ENCODE measurements around the gene XPNPEP1. TPM values are rescaled to one million over a fixed set of nuclear protein-coding genes. Genes with fewer than 3 reads are reported as not detected.

Gene XPNPEP1
- polyA plus RNA-seq (ENCODE audit: low read depth in 6 of 6), result 10 to 100 TPM; 16.0 to 27.1 (median 19.5) TPM

DNA sequence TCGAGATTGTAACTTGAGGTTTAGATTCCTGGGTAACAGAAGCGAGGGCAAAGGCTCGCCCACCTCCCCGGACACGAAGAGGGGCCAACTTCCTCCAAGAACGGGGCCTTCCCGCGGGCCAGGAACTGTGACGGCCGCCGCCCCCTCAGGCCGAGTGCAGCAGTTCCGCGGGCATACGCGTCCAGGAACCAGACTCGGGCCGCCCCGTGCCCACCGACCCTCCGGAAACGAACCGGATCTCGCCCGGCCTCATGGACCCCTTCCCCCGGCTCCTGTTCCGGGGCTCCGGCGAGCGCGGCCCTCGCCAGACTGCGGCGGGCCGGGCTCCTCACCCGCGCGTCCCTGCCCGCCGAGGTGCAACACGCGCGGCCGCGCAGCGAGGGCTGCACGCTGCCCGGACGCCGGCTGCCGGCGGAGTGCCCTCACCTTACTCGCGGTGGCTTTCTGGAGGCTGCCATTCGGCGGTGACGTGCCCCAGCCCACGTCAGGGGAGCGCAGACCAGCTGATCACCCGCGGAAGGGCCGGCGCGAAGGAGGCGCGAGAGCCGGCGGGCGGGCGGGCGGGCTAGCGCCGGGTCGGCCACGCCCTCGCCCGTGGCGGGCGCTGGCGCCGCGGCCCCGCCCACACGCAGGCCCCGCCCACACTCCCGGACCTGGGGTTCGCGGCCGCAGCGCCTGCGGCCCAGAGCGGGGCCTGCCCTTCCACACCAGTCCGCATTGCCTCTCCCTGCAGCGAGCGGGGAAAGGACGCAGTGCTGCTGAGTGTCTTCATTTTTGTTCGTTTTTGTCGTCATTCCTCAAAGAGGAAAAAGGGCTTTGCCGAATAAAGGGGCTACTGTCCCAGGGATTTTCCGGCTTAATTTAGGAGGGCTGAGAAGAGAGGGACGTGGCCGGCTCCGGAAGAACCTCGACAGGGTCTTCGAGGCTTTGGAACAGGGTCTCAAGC is at the start of gene XPNPEP1:
TSS of gene XPNPEP1 (minus strand) at position 536 of the 946 bp plus-strand sequence. CDS start at position 458, 78 bp downstream.
- Mint-ChIP-seq H3K4me1 (peaks cover 34 to 49% (median 47%) of the 10 kb centered on the region in 3 donors), H3K27ac (peak within 1 kb of the TSS; percentile 76 to 95 (median 94)), H3K4me3 (peak within 1 kb of the TSS; percentile 65 to 94 (median 92)), H3K36me3 (no peaks in the 10 kb centered on the region), H3K9me3 (peaks cover 0 to 4% (median 0%) of the 10 kb centered on the region in 7 donors), H3K27me3 (no peaks in the 10 kb centered on the region)
- peak; percentile 94 to 95 for ATAC-seq (ENCODE audit: low read depth in 2 of 2)
- DNase-seq, result peak; percentile 83

DNA sequence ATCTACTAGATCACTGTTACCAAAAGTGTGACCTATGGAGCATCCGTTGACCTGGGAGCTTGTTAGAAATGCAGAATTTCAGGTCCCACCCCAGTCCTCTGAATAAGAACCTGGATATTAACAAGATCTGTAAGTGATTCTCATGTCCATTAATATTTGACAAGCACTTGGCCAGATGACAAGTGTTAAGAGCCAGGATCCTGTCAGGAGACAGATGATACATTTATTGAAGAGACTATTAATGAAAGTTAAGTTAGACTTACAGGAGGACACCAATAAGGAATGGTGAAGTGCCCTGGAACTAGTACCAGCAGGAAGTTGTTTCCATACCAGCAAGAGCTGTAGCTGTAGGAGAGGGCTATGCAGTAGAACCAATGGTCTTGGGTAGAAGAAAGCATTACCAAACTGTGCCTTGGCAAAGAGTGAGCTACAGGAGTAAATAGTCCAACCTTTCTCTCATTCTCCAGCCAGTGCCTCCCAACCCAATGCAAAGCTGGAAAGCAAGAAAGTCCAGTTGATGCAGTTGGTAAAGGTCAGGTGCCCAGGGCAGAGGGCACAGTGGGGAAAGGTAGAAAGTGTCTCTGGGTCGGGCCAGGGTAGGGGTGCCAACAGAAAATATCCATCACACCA is 49.2 kb upstream of the XPNPEP1 start:
- Mint-ChIP-seq H3K36me3 (no peaks in the 10 kb centered on the region), H3K4me3 (no peak overlapping the region), H3K27me3 (peaks cover 0 to 10% (median 8%) of the 10 kb centered on the region in 3 donors), H3K9me3 (no peaks in the 10 kb centered on the region), H3K4me1 (no peaks in the 10 kb centered on the region), H3K27ac (no peak overlapping the region)
- no peak for DNase-seq
- ATAC-seq (ENCODE audit: low read depth in 2 of 2), result no peak

DNA sequence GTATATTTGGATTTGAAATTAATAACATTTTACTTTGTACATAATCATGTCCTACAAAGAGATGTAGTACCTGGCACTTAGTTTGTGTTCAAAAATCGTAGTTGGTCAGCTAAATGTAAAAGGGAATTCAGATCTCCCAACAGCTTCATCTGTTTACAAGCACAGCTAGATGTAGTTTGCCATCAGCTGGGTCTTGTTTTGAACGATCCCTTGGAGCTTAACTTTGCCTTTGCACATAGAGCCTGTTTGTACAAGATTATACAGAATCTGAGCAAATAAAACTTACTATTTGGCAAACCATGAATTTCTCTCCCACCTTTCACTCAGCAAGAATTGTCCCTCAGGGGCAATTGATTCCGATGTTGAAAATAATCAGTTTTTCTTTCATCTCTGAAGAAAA is 48.3 kb upstream of the XPNPEP1 start:
- no peak overlapping the region for H3K27ac Mint-ChIP-seq
- H3K4me1 Mint-ChIP-seq, result no peaks in the 10 kb centered on the region
- no peak overlapping the region for H3K4me3 Mint-ChIP-seq
- DNase-seq (no peak), ATAC-seq (ENCODE audit: low read depth in 2 of 2) (no peak)
- no peaks in the 10 kb centered on the region for H3K36me3 Mint-ChIP-seq
- H3K27me3 Mint-ChIP-seq, result peaks cover 0 to 10% (median 8%) of the 10 kb centered on the region in 3 donors
- H3K9me3 Mint-ChIP-seq, result no peaks in the 10 kb centered on the region

- Mint-ChIP-seq H3K36me3 (no peaks in the 10 kb centered on the region), H3K27me3 (peaks cover 0 to 10% (median 8%) of the 10 kb centered on the region in 3 donors)
- no peak for ATAC-seq (ENCODE audit: low read depth in 2 of 2)
Measured at GRCh38 chr10:109969760-109970346, 46.5 kb upstream of the XPNPEP1 start.

GRCh38 chr10:109968953-109969759 is 45.8 kb upstream of the XPNPEP1 start:
- no peaks in the 10 kb centered on the region for H3K36me3 Mint-ChIP-seq
- H3K27me3 Mint-ChIP-seq, result peaks cover 0 to 10% (median 8%) of the 10 kb centered on the region in 3 donors
- no peak for DNase-seq
- H3K27ac Mint-ChIP-seq, result no peak overlapping the region
- H3K9me3 Mint-ChIP-seq, result no peaks in the 10 kb centered on the region
- H3K4me3 Mint-ChIP-seq, result no peak overlapping the region
- ATAC-seq (ENCODE audit: low read depth in 2 of 2), result no peak
- no peaks in the 10 kb centered on the region for H3K4me1 Mint-ChIP-seq

More at GRCh38 chr10:109969760-109970346, 46.5 kb upstream of the XPNPEP1 start:
- Mint-ChIP-seq H3K9me3 (no peaks in the 10 kb centered on the region), H3K4me3 (no peak overlapping the region), H3K4me1 (no peaks in the 10 kb centered on the region), H3K27ac (no peak overlapping the region)
- no peak for DNase-seq

DNA sequence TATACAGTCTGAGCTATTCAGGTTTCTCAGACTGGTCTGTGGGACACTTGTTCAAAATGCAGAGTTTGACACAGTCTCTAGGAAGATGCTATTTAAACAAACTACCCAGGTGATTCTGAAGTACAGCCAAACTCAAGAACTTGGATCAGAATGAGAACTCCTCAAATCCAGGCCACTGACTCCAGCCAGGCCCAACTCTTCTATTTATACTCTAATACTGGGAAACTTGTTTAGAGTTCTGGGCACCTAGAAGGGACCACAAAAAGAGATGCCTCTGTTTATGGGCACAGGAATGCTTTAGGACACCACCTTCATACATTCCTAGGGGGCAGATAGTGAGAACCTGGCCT is 44.4 kb upstream of the XPNPEP1 start:
- Mint-ChIP-seq H3K27ac (no peak overlapping the region), H3K4me1 (no peaks in the 10 kb centered on the region), H3K4me3 (no peak overlapping the region), H3K36me3 (no peaks in the 10 kb centered on the region), H3K27me3 (peaks cover 0 to 10% (median 8%) of the 10 kb centered on the region in 3 donors), H3K9me3 (no peaks in the 10 kb centered on the region)
- DNase-seq (no peak), ATAC-seq (ENCODE audit: low read depth in 2 of 2) (no peak)

DNA sequence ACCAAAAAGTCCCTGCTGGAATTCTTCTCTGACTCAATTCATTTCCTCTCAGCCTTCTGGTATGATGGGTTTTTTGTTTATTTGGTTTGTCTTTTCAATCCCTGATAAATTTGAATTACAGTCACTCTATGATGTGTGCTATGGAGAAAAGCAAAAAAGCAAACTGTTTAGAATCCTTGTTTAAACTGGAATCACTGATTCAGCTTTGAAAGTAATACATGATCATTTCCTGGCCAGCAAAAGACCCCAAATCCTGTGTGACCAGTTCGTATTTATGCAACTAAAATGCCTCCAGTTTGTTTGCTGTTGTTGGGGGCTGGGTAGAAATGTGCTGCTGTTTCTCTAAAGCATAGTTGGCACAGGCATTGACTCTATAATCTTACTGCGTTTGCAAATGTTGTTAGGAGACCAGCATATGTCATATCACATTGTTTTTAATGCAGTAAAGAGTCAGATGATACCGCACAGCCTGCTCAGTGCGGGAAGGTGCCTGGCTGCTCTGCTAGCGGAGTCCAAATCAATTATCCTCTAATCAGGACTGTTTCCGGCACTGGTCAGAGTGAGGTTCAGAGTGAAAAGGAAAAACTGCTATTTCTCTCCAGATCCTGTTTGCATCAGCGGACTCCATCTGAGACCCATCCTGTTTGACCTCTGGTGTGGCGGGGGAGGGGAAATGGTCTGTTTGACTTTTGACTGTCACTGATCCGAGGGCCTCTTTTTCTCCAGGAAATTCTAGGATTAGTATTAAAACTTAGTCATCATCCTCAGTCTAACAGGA is 43.8 kb upstream of the XPNPEP1 start:
- no peaks in the 10 kb centered on the region for H3K9me3 Mint-ChIP-seq
- H3K36me3 Mint-ChIP-seq, result no peaks in the 10 kb centered on the region
- DNase-seq, result no peak
- H3K4me3 Mint-ChIP-seq, result no peak overlapping the region
- no peak for ATAC-seq (ENCODE audit: low read depth in 2 of 2)
- H3K27me3 Mint-ChIP-seq, result peaks cover 0 to 10% (median 8%) of the 10 kb centered on the region in 3 donors
- no peaks in the 10 kb centered on the region for H3K4me1 Mint-ChIP-seq
- H3K27ac Mint-ChIP-seq, result peak overlapping the region in 1 of 6 donors; percentile 22

DNA sequence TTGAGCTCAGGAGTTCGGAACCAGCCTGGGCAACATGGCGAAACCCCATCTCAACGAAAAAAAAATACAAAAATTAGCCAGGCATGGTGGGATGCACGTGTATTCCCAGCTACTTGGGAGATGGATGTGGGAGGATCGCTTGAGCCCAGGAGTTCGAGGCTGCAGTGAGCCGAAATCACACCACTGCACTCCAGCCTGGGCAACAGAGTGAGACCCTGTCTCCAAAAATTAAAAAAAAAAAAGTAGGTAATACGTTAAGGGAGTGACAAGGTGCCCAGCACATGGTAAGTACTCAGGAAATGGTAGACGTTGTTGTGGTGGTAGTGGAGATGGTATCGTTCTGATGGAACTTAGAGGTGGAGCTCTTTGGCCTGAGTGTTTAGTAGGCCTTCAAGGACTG is 41.0 kb upstream of the XPNPEP1 start:
- ATAC-seq (ENCODE audit: low read depth in 2 of 2) (no peak), DNase-seq (no peak)
- Mint-ChIP-seq H3K4me1 (no peaks in the 10 kb centered on the region), H3K36me3 (no peaks in the 10 kb centered on the region), H3K4me3 (no peak overlapping the region), H3K9me3 (no peaks in the 10 kb centered on the region), H3K27me3 (peaks cover 0 to 7% (median 7%) of the 10 kb centered on the region in 3 donors), H3K27ac (peak overlapping the region in 1 of 6 donors; percentile 75)

- DNase-seq (no peak), ATAC-seq (ENCODE audit: low read depth in 2 of 2) (no peak)
- no peaks in the 10 kb centered on the region for H3K4me1 Mint-ChIP-seq
- no peaks in the 10 kb centered on the region for H3K36me3 Mint-ChIP-seq
- H3K4me3 Mint-ChIP-seq, result no peak overlapping the region
- peak overlapping the region in 1 of 6 donors; percentile 68 for H3K27ac Mint-ChIP-seq
- H3K27me3 Mint-ChIP-seq, result no peaks in the 10 kb centered on the region
- no peaks in the 10 kb centered on the region for H3K9me3 Mint-ChIP-seq
Measured at GRCh38 chr10:109963439-109963838, 40.1 kb upstream of the XPNPEP1 start.

DNA sequence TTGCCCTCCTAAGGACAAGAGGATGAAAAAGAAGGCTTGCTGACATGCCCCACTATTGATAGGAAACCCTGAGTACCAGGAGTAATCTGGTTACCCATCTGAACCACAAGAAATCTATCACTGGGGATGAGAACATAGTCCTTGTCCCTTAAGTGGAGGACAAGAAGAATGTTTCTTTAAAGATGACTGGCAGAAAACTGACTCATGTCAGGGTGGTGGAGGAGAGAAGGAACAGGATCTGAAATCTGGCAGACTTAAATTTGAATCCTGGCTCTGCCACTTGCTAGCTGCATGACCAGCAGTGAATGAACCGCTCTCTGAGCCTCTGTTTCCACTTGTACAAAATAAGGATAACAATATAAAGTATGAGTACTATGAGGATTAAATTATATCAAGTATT is 38.9 kb upstream of the XPNPEP1 start:
- H3K9me3 Mint-ChIP-seq, result no peaks in the 10 kb centered on the region
- H3K4me3 Mint-ChIP-seq, result no peak overlapping the region
- no peaks in the 10 kb centered on the region for H3K36me3 Mint-ChIP-seq
- ATAC-seq (ENCODE audit: low read depth in 2 of 2) (no peak), DNase-seq (no peak)
- no peak overlapping the region for H3K27ac Mint-ChIP-seq
- H3K4me1 Mint-ChIP-seq, result peaks cover 0 to 3% (median 0%) of the 10 kb centered on the region in 3 donors
- no peaks in the 10 kb centered on the region for H3K27me3 Mint-ChIP-seq

GRCh38 chr10:109961174-109962001 is 38.1 kb upstream of the XPNPEP1 start:
- Mint-ChIP-seq H3K36me3 (no peaks in the 10 kb centered on the region), H3K27me3 (no peaks in the 10 kb centered on the region), H3K27ac (peak overlapping the region in 1 of 6 donors; percentile 5), H3K4me3 (no peak overlapping the region), H3K9me3 (no peaks in the 10 kb centered on the region), H3K4me1 (peaks cover 0 to 12% (median 4%) of the 10 kb centered on the region in 3 donors)
- DNase-seq (no peak), ATAC-seq (ENCODE audit: low read depth in 2 of 2) (no peak)

DNA sequence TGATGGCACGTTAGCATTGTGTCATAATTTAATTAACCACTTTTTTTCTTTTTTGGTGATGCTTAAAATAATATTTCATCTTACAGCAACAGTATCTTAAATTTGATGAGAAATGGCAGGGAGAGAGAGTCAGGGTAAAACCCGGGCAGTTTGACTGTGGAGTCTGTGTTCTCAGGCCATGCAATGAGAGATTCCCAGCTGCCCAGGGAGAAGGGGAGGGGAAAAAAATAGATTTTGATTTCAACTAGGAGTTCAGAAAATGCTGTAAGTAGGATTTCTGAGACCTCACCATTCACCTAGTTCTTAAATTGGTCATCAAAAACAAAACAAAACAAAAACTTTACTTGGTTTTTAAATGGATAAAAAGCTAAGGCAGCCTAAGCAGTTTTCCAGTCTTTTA is 37.4 kb upstream of the XPNPEP1 start:
- ATAC-seq (ENCODE audit: low read depth in 2 of 2) (no peak), DNase-seq (no peak)
- Mint-ChIP-seq H3K36me3 (no peaks in the 10 kb centered on the region), H3K9me3 (no peaks in the 10 kb centered on the region), H3K4me1 (peaks cover 0 to 13% (median 4%) of the 10 kb centered on the region in 3 donors), H3K27me3 (no peaks in the 10 kb centered on the region), H3K4me3 (no peak overlapping the region), H3K27ac (peak overlapping the region in 1 of 6 donors; percentile 41)

Measured in naive B cell (primary cell).